GM19395 (cell line): ENCODE measurements around the gene SLC5A9.

Source experiments
- ATAC-seq: cut with Tn5 transposase; IDR thresholded peaks from one replicate; pipeline ENCODE4 v1.9.1; 2021; ENCODE audit warnings: mild to moderate bottlenecking, moderate library complexity; ENCODE audit not compliant: unreplicated experiment

SLC5A9 gene

GRCh38 chr1:48222501-48223242 lies at the start of gene SLC5A9:
Gene SLC5A9, plus strand, starts transcription at chr1:48222716. Its CDS starts 21 bp downstream, at chr1:48222737.
- no peak for ATAC-seq

GRCh38 chr1:48175116-48175515 lies 47.4 kb upstream of the SLC5A9 start:
- no peak for ATAC-seq

- ATAC-seq = no peak
These were observed 45.3 kb upstream of the SLC5A9 start for GRCh38 chr1:48177257-48177656.

GRCh38 chr1:48181669-48182367 lies 40.7 kb upstream of the SLC5A9 start:
- no peak for ATAC-seq

GRCh38 chr1:48182439-48182838 lies 40.1 kb upstream of the SLC5A9 start:
- no peak for ATAC-seq

GRCh38 chr1:48186306-48186839 lies 36.1 kb upstream of the SLC5A9 start:
- ATAC-seq = no peak

- ATAC-seq = no peak
These were observed 34.5 kb upstream of the SLC5A9 start for GRCh38 chr1:48187969-48188563.

- ATAC-seq = no peak
These were observed 31.6 kb upstream of the SLC5A9 start for GRCh38 chr1:48190881-48191280.

GRCh38 chr1:48194801-48195200 lies 27.7 kb upstream of the SLC5A9 start:
- ATAC-seq = no peak

GRCh38 chr1:48196237-48196636 lies 26.3 kb upstream of the SLC5A9 start:
- no peak for ATAC-seq

- no peak for ATAC-seq
These were observed 23.5 kb upstream of the SLC5A9 start for GRCh38 chr1:48198970-48199369.

GRCh38 chr1:48200166-48200900 lies 22.2 kb upstream of the SLC5A9 start:
- ATAC-seq = no peak

- ATAC-seq = peak; percentile 70
These were observed 20.3 kb upstream of the SLC5A9 start for GRCh38 chr1:48202030-48202752.

GRCh38 chr1:48203287-48203900 lies 19.1 kb upstream of the SLC5A9 start:
- ATAC-seq = peak; percentile 66

- no peak for ATAC-seq
These were observed 17.0 kb upstream of the SLC5A9 start for GRCh38 chr1:48205522-48205921.

GRCh38 chr1:48206371-48206770 lies 16.1 kb upstream of the SLC5A9 start:
- no peak for ATAC-seq

- no peak for ATAC-seq
These were observed 15.4 kb upstream of the SLC5A9 start for GRCh38 chr1:48207131-48207530.

- ATAC-seq = no peak
These were observed 14.9 kb upstream of the SLC5A9 start for GRCh38 chr1:48207536-48208075.

- ATAC-seq = no peak
These were observed 14.3 kb upstream of the SLC5A9 start for GRCh38 chr1:48208251-48208650.

GRCh38 chr1:48208652-48209051 lies 13.9 kb upstream of the SLC5A9 start:
- no peak for ATAC-seq
